ENCODE data around the gene BMAL1.

Gene BMAL1

DNA sequence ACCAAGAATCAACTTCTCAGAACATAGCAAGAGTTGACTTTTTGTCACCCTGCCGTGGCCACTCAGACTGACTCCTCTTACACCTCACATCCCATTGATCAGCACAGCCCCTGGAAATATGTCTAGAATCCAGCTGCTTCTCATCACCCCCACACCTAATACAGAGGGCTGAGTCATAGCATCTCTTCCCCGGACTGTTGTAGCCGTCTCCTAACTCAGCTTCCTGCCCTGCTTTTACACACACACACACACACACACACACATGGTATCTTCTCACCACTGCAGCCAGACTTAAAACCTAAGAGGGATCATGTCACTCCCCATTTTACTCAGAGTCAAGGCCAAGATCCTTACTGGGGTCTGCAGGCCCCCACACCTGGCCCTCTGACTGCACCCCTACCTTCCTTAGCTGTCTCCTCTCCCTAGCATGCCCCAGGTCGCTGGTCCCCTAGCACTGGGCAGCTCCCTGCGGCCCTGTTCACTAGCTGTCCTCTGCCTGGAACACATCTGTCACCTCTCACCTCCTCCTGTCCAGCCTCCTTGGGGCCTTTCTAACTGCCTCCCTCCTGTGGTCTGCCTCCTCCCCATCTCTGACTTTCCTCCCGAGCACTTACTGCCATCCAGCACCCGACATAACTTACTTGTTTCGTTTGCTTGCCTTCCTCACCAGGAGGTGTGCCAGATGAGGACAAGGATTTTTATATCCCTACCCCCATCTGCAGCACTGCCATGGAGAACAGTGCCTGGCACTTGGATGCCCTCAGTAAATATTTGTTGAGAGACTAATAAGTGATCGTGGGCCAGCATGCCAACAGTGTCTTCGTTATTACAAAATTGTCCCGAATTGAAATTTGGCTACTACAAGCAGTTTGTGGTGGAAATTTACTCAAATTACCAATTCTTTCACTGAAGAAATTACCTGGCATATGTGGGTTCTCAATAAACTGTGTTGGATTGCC, 61.9 kb downstream of the BMAL1 start:
- no peak for DNase-seq (ENCODE audit: low read depth, low spot score)

DNA sequence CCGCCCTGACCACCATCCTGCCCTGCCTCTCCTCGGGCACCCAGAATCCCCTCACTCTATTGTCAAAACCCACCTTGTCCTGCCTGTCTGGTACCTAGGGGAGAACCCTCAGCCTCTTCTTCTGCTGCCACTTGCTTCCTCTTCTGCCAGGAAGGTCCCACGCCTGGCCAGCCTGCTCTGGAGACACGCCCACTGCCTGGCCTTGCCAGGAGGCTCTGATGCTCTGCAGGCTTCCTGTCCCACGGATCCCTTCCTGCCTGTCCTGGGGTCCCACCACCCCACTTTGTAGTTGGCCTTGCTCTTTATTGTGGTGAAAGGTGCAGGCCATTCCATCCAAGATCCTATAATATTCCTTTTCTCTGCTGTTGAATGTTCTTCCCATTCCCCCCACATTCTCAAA, 63.4 kb downstream of the BMAL1 start:
- no peak for DNase-seq (ENCODE audit: low read depth, low spot score)

GRCh38 chr11:13343067-13343466, 65.5 kb downstream of the BMAL1 start:
- DNase-seq (ENCODE audit: low read depth, low spot score): no peak

- no peak for DNase-seq (ENCODE audit: low read depth, low spot score)
Observed at GRCh38 chr11:13343931-13344717, 66.5 kb downstream of the BMAL1 start.

DNA sequence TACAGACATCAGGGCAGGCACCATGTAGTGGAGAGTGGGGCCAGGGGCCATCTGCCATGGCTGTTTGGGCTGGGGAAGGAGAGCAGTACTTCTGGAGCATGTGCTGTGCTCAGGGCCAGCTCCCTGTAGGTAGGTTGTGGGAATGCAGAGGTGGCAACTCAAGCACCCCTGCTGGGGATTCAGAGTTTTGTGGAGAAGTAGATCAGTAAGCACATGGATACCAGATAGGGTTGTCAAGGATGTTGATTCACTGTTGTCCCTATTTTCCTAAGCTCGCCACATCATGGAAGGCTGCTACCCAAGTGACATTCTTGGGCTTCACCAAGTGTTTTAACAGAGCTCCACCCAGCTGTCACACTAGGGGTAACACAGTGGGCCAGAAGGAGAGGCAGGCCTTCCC, 67.2 kb downstream of the BMAL1 start:
- no peak for DNase-seq (ENCODE audit: low read depth, low spot score)

- DNase-seq (ENCODE audit: low read depth, low spot score): no peak
Observed at GRCh38 chr11:13346470-13346869, 68.9 kb downstream of the BMAL1 start.

DNA sequence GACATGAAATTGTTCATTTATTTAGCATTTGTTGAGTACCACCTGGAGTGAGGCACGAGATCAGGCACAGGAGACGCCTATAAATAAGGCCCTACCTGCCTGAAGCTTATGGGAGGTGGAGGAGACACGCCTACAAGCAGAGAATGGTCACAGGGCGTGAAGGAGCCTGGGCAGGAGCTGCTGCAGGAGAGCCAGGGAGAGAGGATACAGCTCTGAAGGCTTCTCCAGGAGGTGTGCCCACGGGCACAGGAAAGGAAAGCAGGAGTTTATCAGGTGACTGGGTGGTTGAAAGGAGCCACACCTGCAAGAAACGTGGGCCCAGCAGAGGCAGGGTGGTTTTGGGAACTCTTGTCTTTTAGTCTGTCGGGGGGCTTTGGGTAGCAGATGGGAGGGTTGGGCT, 70.3 kb downstream of the BMAL1 start:
- no peak for DNase-seq (ENCODE audit: low read depth, low spot score)

DNA sequence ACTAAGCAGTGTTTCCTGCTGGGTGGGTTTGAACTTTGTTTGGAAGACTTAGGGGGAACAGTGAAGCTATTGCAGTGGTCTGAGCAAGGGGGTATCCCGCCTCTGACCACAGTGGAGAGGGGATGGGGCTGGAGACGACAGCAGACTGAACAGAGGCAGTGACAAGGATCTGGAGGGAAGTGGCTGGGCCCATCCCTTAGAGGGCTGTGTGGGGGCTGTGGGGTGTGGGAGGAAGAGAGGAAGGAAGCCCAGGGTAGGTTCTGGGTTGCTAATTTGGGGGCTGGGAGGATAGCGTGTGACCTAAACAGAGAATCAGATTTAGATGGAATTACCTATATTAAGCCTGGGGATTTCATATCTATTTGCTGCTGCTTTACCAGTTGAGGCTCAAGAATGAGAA, 70.7 kb downstream of the BMAL1 start:
- no peak for DNase-seq (ENCODE audit: low read depth, low spot score)

- no peak for DNase-seq (ENCODE audit: low read depth, low spot score)
Observed at GRCh38 chr11:13349046-13349445, 71.5 kb downstream of the BMAL1 start.

DNA sequence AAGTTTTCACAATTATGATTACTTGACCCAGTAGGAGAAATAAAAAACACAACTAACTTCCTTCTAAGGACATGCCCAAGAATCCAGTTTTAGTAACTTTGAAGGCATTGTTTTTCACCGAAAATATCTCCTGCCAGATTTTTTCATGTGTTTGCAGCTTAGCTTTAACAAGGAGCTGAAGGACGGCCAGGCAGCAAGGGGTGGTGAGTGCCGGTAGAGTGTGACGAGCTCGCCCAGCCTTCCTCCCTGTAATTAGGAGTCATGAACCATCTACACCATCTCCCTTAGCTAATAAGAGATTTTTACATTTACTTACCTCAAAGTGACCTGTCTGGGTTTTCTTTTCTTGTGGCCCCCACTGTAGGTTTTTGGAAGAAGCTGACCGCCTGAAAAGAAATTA, 72.0 kb downstream of the BMAL1 start:
- no peak for DNase-seq (ENCODE audit: low read depth, low spot score)

DNA sequence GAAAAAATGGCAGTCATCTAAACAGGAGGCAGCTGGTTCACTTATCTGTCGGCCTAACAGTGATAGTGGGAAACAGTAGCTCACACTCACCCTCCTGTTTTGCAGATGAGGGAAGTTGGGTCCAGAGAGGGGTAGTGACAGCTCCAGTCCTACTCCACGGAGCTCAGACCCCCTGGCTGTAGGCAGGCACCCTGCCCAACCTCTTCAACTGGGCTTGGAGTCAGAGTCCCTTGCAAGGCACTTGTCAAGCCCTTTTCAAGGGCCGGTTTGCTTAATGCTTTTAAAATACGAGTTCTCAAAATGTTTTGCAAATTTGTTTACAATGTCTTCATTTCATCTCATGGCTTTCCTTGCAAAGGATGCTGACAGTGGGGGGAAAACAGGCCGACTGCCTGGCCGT, 75.1 kb downstream of the BMAL1 start:
- DNase-seq (ENCODE audit: low read depth, low spot score): no peak

DNA sequence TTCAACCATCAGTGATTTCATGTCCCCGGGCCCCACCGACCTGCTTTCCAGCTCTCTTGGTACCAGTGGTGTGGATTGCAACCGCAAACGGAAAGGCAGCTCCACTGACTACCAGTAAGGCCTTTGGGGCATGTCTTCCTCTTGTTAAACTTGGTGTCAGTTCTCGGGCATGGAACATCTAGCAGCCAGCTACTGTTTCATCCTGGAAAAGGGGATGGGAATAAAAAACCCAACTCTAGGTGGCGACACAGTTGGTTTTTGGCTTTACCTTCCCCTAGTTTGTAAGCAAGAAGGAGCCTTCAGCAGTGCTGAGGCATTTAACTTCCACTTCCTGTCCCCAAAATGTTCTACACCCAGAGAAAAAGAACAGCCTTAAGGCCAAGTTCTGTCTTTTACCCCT, 76.7 kb downstream of the BMAL1 start:
- no peak for DNase-seq (ENCODE audit: low read depth, low spot score)

DNA sequence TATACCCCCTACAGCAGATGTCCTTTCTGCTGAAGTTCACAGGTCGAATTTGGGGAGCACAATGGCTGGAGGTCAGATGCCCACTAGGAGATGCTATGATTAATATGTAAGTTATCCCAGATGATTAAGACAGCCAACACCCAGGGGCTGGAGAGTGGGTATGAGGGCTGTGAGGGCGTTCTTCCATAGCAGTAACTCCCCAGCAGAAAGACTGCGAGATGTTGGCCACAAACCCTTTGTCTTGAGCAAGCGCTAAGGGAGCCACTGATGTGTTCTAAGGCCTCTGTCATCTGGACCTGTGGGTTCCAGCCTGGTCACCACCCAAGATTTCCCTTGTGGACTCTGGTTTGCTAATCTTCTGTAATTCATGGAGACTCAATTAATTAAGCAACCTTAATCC, 77.6 kb downstream of the BMAL1 start:
- DNase-seq (ENCODE audit: low read depth, low spot score): no peak

- DNase-seq (ENCODE audit: low read depth, low spot score): no peak
Observed at GRCh38 chr11:13357232-13357631, 79.6 kb downstream of the BMAL1 start.

GRCh38 chr11:13358596-13359270, 81.1 kb downstream of the BMAL1 start:
- DNase-seq (ENCODE audit: low read depth, low spot score): no peak

DNA sequence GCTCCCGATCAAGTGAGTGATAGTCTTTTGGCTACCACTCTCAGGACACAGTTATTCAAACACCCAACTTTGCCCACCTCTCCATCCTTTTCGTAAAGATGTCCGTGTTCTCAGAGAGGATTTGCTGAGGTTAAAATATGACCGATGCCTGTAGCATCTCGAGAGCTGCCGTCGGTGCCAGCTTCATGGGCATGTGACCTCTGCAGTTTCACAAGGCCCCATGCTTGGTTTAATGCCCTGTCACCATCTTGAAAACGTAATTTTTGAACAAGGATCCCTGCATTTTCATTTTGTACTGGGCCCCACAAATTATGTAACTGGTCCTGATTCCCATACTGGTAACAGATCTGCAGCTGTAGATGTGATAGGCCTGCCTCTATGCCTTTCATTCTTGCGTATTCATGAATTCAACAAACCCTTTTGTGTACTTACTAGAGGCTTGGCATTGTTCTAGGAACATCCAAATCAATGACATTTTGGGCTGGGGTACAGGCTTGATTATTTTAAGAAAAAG, 85.1 kb downstream of the BMAL1 start:
- no peak for DNase-seq (ENCODE audit: low read depth, low spot score)

- no peak for DNase-seq (ENCODE audit: low read depth, low spot score)
Observed at GRCh38 chr11:13364388-13364787, 86.8 kb downstream of the BMAL1 start.

GRCh38 chr11:13366266-13367026, 88.9 kb downstream of the BMAL1 start:
- DNase-seq (ENCODE audit: low read depth, low spot score): no peak

DNA sequence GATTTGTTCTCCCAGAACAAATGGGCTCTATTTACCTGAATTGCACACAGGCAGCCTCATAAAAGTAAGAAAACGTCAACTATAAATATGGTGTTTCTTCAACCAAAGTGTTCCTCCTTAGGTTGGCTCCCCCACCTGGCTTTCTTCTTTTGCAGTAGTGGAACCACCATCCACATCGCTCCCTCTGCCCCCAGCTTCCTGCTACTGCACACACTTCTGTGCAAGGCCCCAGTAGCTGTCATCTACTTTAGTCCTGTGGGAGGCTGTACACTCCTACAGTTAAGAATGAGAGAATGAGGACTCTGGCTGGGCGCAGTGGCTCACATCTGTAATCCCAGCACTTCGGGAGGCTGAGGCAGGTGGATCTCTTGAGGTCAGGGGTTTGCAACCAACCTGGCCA, 89.5 kb downstream of the BMAL1 start:
- no peak for DNase-seq (ENCODE audit: low read depth, low spot score)

DNA sequence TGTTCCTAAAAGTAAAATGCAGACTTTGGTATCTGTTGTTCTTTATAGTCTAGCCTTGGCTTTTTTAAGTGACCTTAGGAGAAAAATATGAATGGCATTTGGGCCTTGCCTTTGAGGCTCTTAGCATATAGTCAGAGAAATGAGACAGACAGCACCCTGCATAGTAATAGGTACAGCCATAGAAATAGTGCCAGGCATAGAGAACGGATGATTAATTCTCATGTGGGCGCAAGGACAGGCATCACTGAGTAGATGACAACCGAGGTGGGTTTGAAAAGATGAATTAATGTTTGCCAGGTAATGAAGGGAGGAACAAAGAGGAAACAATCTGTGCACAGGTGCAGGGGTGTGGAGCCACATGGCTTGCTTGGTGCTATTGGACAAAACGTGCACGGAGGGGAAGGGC, 90.5 kb downstream of the BMAL1 start:
- DNase-seq (ENCODE audit: low read depth, low spot score): no peak

DNA sequence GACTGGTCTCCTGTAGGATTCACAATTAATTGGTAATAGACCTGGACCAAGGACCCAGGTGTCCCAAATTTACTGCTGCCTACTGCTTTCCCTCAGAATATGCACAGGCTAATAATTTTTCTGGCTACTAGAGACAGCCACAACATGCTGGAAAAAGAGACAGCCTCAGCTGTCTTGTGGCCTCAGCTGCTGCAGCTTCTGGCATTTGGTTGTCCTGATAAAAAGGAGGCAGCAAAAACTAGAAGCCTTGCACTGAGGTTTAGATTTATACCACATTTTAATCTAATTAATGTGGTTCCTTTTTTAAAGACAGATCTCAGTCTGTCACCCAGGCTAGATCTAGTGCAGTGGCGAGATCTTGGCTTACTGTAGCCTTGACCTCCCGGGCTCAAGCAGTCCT, 95.6 kb downstream of the BMAL1 start:
- no peak for DNase-seq (ENCODE audit: low read depth, low spot score)

Data from brain pericyte (primary cell).